SK-N-MC (cell line): ENCODE data around the gene MOSMO.

Experiments used
- EZH2 ChIP-seq: fragments of 200-600 bp; sonication (generic); IDR thresholded peaks from one replicate; pipeline ENCODE4 v1.6.1; 2017; ENCODE audit warnings: antibody characterized with exemption
- FOXP2 ChIP-seq: optimal IDR thresholded peaks from 2 replicates; pipeline ENCODE3; 2011; ENCODE audit warnings: mild to moderate bottlenecking, moderate library complexity; ENCODE audit not compliant: insufficient read depth; ENCODE audit errors: extremely low read length, control extremely low read depth

DNA sequence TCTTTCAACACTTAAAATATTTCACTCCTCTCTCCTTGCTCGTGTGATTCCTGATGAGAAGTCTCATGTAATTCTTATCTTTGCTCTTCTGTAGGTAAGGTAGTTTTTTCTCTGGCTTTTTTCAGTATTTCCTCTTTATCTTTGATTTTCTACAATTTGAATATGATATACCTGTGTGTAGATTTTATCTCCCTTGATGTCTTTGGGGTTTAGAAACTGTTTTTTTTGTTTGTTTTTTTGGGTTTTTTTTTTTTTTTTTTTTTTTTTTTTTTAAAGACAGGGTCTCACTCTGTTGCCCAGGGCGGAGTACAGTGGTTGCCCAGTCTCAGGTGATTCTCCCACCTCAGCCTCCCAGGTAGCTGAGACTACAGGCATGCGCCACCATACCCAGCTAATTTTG, 26.6 kb downstream of the MOSMO start:
- TF ChIP-seq EZH2 (no peak), FOXP2 (no peak)
